Cerebellar cortex (tissue), 1 donor: ENCODE measurements around the gene POLQ.
"Not testable (repeated sequence)": the region's sequence is repeated elsewhere in the genome, so short reads cannot be mapped to it uniquely, and the experiment has no call there.

Experiments
- DNase-seq: peaks from one replicate; pipeline ENCODE4 v3.0.0-alpha.2; 2015; ENCODE audit warnings: low spot score

Gene POLQ

GRCh38 chr3:121418182-121418581, 127.6 kb downstream of the POLQ start:
- no peak for DNase-seq

- no peak for DNase-seq
These were observed 130.9 kb downstream of the POLQ start for GRCh38 chr3:121414924-121415323.

GRCh38 chr3:121411523-121411922, 134.3 kb downstream of the POLQ start:
- DNase-seq = no peak

GRCh38 chr3:121405631-121406030, 140.2 kb downstream of the POLQ start:
- DNase-seq = no peak

- DNase-seq = no peak
These were observed 146.0 kb downstream of the POLQ start for GRCh38 chr3:121399820-121400219.

- not testable (repeated sequence) for DNase-seq
These were observed 147.7 kb downstream of the POLQ start for GRCh38 chr3:121398051-121398450.

GRCh38 chr3:121395967-121396366, 149.8 kb downstream of the POLQ start:
- not testable (repeated sequence) for DNase-seq

- DNase-seq = not testable (repeated sequence)
These were observed 157.5 kb downstream of the POLQ start for GRCh38 chr3:121388308-121388707.
